Activated CD4-positive, CD25-positive, alpha-beta regulatory T cell treated with anti-CD3 and anti-CD28 coated beads, Interleukin-2, amount 50 U/mL, for 24 hours (primary cell): ENCODE measurements around the gene SLC30A2.

Source experiments
- ATAC-seq, 2 donors: fragments of 150-1000 bp; cut with Tn5 transposase; one replicate each; pipeline ENCODE4 v1.10.0; 2021; ENCODE audit warnings: mild to moderate bottlenecking in 1 of 2, moderate library complexity in 1 of 2

SLC30A2 gene

DNA sequence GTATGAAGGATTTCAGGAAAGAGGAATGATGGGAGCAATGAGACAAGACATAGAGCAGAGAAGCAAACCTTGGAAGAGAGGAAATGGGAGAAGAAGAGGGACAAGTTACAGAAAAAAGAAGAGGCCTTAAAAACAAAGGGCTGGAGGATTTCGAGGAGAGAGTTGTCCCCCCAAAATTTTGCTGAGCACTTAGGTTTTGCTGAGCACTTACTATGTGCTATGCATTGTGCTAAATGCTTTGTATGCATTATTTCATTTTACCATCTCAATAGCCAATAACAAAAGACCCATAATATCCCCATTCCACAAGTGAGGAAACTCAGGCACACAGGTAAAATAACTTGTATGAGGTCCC, 24.0 kb upstream of the SLC30A2 start:
- ATAC-seq = no peak

GRCh38 chr1:26067432-26067911, 21.6 kb upstream of the SLC30A2 start, which contains the start of gene TRIM63:
TRIM63 (minus strand) TSS chr1:26067630; CDS start chr1:26067494, 136 bp downstream.
- ATAC-seq = no peak

DNA sequence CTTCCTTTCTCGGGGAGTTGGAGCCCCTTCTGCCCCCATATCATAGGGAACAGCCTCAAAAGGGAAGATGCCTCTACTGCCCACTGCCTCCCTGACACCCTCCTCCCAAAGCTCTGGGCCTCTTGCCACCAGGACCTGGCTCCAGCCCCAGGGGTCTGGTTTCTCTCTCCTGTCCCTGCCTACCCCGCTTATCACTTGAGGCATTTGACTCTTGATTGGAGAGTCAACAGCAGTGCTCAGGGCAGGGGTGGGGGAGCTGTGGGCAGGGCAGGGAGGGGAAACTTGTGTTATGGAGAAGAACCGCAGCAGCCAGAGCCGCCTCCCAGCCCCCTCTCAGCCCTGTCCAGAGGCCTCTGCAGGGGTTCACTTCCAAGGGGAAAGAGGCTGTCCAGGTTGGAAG, 20.9 kb upstream of the SLC30A2 start:
- ATAC-seq = no peak

DNA sequence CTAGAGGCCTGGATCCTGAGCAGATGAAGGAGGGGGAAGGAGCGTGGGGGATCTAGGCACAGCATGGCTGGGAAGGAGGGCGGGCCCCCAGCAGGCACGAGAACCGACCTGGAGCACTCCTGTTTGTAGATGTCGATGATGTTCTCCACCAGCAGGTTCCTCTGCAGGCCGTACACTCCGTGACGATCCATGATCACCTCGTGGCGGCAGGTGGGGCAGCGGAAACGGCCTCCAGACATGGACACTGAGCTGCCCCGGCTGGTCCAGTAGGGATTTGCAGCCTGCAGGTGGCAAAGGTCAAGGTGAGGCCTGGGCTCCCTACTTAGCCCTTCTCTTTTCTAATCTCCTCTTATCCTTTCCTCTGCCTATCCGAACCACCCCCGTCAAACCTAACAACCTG, 20.2 kb upstream of the SLC30A2 start:
- no peak for ATAC-seq

DNA sequence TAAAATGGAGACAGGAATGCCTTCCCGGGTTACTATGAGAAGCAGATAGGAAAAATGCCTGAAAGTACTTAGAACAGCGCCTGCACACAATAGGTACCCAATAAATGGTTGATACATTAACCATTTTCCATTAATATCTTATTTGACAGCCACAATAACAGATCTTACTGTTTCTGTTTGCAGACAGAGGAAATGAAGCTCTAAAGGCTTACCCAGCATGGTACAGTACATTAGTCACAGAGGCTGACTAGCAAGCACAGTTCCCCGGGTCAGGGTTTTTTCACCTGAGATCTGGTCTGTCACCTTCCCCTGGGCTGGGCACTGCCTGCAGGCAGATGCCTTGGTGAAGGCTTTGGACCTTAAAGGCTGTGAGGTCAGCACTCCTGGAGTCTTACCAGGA, 18.6 kb upstream of the SLC30A2 start:
- ATAC-seq = no peak

DNA sequence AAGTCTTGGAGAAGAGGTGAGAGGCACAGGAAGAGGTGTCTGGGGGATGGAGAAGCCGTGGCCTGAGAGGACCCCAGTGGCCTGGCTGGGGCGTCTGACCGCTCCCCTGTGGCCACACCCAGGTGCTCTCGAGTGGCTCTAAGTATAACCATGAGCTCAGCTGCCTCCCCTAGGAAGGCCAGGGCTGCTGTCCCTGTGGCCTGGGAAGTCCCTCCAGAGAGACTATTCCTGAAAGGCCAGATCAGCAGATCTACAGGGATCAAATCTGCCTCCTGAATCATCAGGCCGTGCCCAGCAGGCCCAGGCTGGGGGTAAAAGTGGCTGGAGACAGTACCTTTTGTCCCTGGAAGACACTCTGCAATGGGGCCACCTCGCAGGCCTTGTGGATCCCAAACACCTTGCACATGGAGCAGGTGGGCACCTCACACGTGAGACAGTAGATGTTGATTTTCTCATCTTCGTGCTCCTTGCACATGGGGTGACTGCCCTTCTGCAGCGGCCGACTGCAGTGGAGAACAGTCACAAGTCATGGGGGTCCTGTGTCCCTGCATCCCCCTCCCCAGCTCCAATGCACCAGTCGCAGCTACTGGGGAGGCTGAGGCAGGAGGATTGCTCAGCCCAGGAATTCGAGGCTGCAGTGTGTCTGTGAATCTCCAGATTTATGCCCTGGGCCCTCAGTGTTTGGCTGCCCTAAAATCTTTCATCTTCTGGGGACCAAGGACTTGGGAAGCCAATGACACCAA, 15.1 kb upstream of the SLC30A2 start:
- ATAC-seq = no peak

DNA sequence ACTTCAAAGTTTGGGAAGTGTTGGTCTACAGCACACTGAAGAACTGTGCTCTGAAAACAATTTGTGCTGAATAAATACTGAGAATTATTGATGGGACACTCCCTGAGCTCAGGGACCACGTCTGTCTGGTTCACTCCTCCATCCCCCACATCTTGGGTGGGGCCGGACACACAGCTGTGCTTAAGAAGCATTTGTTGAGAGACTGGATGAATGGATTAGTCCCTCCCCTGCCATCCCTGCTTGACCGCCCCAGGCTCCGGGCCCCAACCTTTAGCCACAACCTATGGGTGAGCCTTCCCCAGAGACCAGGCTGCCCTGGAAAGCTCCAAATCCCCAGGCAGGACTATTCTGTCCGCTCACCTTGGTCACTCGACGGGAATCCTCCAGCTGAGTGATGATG, 14.0 kb upstream of the SLC30A2 start:
- no peak for ATAC-seq

- ATAC-seq = no peak
Observed at GRCh38 chr1:26058052-26058595, 12.2 kb upstream of the SLC30A2 start.

- ATAC-seq = no peak
Observed at GRCh38 chr1:26057189-26057588, 11.3 kb upstream of the SLC30A2 start.

GRCh38 chr1:26055041-26055440, 9.1 kb upstream of the SLC30A2 start:
- no peak for ATAC-seq

- no peak for ATAC-seq
Observed at GRCh38 chr1:26053718-26054560, 8.0 kb upstream of the SLC30A2 start.

- no peak for ATAC-seq
Observed at GRCh38 chr1:26050248-26050640, 4.3 kb upstream of the SLC30A2 start.

- ATAC-seq = no peak
Observed at GRCh38 chr1:26049531-26050247, 3.8 kb upstream of the SLC30A2 start.

DNA sequence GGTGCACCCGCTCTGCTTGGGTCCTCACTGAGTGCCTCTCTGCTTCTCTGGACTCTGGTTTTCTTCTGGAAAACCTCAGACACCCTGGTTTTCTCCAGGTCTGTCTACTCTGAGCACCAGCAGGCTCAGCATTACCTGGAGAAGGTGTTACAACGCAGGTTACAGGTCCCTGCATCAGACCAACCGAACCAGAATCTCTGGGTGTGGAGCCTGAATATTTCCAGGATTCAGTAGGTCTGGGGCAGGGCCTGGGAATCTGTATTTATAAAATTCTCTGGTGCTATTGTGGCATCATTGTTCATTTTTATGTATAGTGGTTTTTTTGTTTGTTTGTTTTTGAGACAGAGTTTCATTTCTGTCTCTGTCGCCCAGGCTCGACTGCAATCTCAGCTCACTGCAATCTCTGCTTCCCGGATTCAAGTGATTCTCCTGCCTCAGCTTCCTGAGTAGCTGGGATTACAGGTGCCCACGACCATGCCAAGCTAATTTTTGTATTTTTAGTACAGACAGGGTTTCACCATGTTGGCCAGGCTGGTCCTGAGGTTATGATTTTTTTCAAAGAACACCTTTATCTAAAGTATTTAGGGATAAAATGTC, 1.5 kb upstream of the SLC30A2 start:
- no peak for ATAC-seq

- no peak for ATAC-seq
Observed at GRCh38 chr1:26046246-26047095, 553 bp upstream of the SLC30A2 start.

DNA sequence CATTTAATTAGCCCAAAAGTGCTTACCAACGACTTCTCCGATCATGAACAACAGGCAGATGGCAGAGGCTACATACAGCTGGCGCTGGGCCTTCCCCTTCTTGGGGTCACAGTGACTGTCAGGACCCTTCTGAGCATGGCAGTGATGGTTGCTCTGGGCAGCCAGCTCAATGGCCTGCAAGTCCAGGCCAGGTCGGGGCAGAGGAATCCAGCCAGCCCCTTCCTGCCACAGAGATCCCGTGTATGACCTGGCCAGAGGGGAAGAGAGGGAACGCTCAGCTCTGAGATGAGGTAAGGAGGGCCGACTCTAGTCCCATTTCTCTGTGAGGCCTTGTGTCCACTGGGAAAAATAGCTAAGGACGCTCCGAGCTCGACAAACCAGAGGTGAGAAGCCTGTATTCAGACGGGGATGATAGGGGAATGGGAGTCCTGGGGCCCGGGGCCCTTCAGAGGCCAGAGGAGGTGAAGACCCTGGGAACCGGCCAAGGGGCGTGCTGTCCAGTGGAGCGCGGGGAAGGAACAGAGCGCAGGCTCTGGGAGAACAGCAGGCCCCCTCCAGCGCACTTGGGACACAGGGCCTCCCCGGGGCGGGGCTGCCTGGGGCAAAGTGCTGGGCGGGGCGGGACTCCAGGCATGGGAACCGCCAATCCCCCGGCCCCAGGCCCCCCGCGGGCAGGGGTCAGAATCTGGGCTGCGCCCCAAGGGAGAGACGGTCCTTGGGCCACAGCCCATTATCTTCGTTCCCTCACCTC, 772 bp downstream of the SLC30A2 start:
- ATAC-seq = no peak

GRCh38 chr1:26044414-26044813, 1.5 kb downstream of the SLC30A2 start:
- ATAC-seq = no peak

GRCh38 chr1:26043765-26044164, 2.2 kb downstream of the SLC30A2 start:
- no peak for ATAC-seq

DNA sequence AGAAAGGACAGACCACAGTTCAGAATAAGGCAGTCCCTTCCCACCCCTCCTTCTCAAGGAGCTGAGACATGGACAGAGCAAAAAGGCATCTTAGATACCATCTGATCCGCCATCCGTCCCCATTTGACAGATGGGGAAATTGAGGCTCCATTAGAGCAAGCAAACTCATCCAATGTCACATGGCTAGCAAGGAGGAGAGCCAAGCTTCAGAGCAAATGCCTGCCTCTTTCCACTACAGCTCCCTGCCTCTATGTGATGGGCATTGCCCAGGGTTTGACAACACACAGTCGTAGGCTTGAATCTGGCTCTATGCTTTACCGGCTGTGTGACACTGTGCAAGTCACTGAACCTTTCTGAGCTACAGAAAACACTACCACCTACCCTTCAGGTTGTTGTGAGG, 3.9 kb downstream of the SLC30A2 start:
- no peak for ATAC-seq

- no peak for ATAC-seq
Observed at GRCh38 chr1:26041401-26041800, 4.5 kb downstream of the SLC30A2 start.

DNA sequence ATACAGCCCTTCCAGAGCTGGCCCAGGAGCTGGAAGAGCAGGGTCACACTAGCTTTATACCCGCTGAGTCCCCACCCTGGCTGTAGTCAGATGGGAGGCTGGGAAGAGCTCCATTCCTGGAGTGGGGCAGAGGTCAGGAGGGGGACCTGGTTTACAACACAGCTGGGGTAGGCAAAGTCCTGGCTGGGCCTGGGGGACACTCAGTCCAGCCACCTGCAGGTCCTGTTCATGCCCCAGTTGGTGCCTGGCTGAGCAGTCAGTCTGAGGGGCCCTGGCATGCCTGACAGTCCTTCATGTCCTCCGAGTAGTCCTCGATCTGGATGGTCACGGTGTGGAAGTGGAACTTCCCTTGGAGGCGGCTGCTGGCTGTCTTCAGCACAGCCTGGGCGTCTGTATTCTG, 7.0 kb downstream of the SLC30A2 start:
- no peak for ATAC-seq
